ENCODE results near the gene EMC10. TPM values are rescaled to one million over a fixed set of nuclear protein-coding genes. Genes with fewer than 3 reads are reported as not detected.

The EMC10 gene
- total RNA-seq, 1 experiment from 2014 or later = 200 TPM

- intact Hi-C loops (cut with micrococcal nuclease; ENCODE audit: unreplicated experiment) = no loop called here
- BruUV-seq (replicated peaks) = TSS peak; percentile 39
- peak overlapping the region; percentile 92 for H3K27ac Mint-ChIP-seq (ENCODE audit: unreplicated experiment)
Observed at GRCh38 chr19:50512112-50512998, 36.0 kb downstream of the EMC10 start.

GRCh38 chr19:50512999-50513745 is 36.9 kb downstream of the EMC10 start:
- H3K27ac Mint-ChIP-seq (ENCODE audit: unreplicated experiment) = peak overlapping the region; percentile 44
- no peaks in the 10 kb centered on the region for H3K9me3 Mint-ChIP-seq (ENCODE audit: low read depth, unreplicated experiment)
- no peak for DNase-seq
- H3K4me1 Mint-ChIP-seq (ENCODE audit: low read depth, unreplicated experiment) = peaks cover 13% of the 10 kb centered on the region
- no peak overlapping the region for H3K4me3 Mint-ChIP-seq (ENCODE audit: low read depth, unreplicated experiment)
- BruUV-seq (replicated peaks) = no TSS peak
- peaks cover 63% of the 10 kb centered on the region for H3K36me3 Mint-ChIP-seq (ENCODE audit: insufficient read depth, unreplicated experiment)
- intact Hi-C loops (cut with micrococcal nuclease; ENCODE audit: unreplicated experiment) = no loop called here
- CTCF ChIA-PET = interaction anchor here (0.8 kb wide), 1 partner anchor 927 kb away, joined by 3 read pairs; no protein-coding TSS in a partner anchor
- TF ChIP-seq CTCF (IDR thresholded peaks at IDR 0.05; ENCODE audit: unreplicated experiment) = no peak
- H3K27me3 Mint-ChIP-seq (ENCODE audit: unreplicated experiment) = peaks cover 57% of the 10 kb centered on the region

More at GRCh38 chr19:50512112-50512998, 36.0 kb downstream of the EMC10 start:
- H3K4me1 Mint-ChIP-seq (ENCODE audit: low read depth, unreplicated experiment) = peaks cover 13% of the 10 kb centered on the region
- H3K36me3 Mint-ChIP-seq (ENCODE audit: insufficient read depth, unreplicated experiment) = peaks cover 71% of the 10 kb centered on the region
- H3K9me3 Mint-ChIP-seq (ENCODE audit: low read depth, unreplicated experiment) = no peaks in the 10 kb centered on the region
- no peak for TF ChIP-seq CTCF (IDR thresholded peaks at IDR 0.05; ENCODE audit: unreplicated experiment)
- peaks cover 57% of the 10 kb centered on the region for H3K27me3 Mint-ChIP-seq (ENCODE audit: unreplicated experiment)
- H3K4me3 Mint-ChIP-seq (ENCODE audit: low read depth, unreplicated experiment) = peak overlapping the region; percentile 84
- CTCF ChIA-PET = interaction anchor here (0.8 to 0.9 kb wide), 2 partner anchors 25 to 926 kb away, joined by 3 read pairs; no protein-coding TSS in a partner anchor
- no peak for DNase-seq

- CTCF ChIA-PET = no interaction called here
- Mint-ChIP-seq H3K4me3 (ENCODE audit: low read depth, unreplicated experiment) (peak within 1 kb of the TSS; percentile 84), H3K36me3 (ENCODE audit: insufficient read depth, unreplicated experiment) (peaks cover 57% of the 10 kb centered on the region), H3K27ac (ENCODE audit: unreplicated experiment) (peak within 1 kb of the TSS; percentile 44), H3K27me3 (ENCODE audit: unreplicated experiment) (peaks cover 57% of the 10 kb centered on the region), H3K9me3 (ENCODE audit: low read depth, unreplicated experiment) (no peaks in the 10 kb centered on the region), H3K4me1 (ENCODE audit: low read depth, unreplicated experiment) (peaks cover 13% of the 10 kb centered on the region)
- no peak for TF ChIP-seq CTCF (IDR thresholded peaks at IDR 0.05; ENCODE audit: unreplicated experiment)
- BruUV-seq (replicated peaks) = no TSS peak
- DNase-seq = no peak
- intact Hi-C loops (cut with micrococcal nuclease; ENCODE audit: unreplicated experiment) = no loop called here
Observed at GRCh38 chr19:50513746-50514345, 37.5 kb downstream of the EMC10 start, which contains the start of gene ASPDH. Gene ASPDH (minus strand): TSS chr19:50513913. CDS start chr19:50513823, 90 bp downstream.
